ENCODE data around the gene RSPO3.
A peak's percentile ranks its signal among the peaks of the same experiment; 100 is the strongest.

The RSPO3 gene

DNA sequence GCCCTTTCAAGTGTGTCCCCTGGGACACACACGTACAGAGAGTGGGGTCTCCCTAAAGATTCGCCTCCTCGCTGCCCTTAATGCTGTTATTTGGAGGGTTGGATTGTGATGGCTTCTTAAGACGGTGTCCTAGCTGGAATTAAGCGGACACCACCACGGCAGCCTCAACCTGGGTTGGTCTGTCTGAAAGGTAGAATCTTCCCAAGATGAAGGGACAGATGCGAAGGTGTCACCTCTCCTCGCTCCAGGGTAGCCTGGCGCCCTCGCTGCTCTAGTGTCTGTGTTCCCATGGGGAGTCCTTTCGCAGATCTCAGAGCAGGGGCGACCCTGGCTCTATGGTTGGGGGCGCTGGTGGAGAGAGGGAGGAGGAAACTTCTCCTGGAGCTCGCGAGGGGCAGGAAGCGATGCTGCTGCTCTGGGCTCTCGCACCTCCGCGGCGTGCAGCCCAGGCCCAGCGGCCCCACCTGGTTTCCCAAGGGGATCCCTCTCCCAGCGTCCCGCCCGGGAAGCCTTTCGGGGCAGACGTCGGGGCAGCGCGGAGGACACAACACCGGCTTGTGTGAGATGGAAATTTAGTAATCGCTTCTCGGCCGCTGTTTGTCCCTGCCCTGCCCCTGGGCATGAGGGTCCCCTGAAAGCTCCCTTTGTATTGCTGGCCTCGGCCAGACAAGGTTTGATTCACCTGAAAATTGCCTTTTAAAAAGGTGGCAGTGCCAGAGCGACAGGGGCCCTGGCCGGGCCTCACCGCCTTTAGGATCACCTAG is 1.7 kb downstream of the RSPO3 start:
- H3K9me3 ChIP-seq (ENCODE audit: control insufficient read depth, low read length), result no peaks in the 10 kb centered on the region
- H3K4me1 ChIP-seq, result no peaks in the 10 kb centered on the region
- peak overlapping the region; percentile 47 for H3K4me3 ChIP-seq (ENCODE audit: low read depth, low read length)
- no peak overlapping the region for H3K27ac ChIP-seq
- H3K27me3 ChIP-seq (ENCODE audit: control insufficient read depth, insufficient read depth, low read length), result peaks cover 6% of the 10 kb centered on the region
- no peaks in the 10 kb centered on the region for H3K79me2 ChIP-seq
- H3K9ac ChIP-seq, result no peak overlapping the region
- H3K36me3 ChIP-seq (ENCODE audit: control insufficient read depth, insufficient read depth, low read length), result no peaks in the 10 kb centered on the region
- peak overlapping the region; percentile 26 for H2AFZ ChIP-seq
- H3K4me2 ChIP-seq (ENCODE audit: low read length), result peak overlapping the region; percentile 83
- TF ChIP-seq, protein P1, sequence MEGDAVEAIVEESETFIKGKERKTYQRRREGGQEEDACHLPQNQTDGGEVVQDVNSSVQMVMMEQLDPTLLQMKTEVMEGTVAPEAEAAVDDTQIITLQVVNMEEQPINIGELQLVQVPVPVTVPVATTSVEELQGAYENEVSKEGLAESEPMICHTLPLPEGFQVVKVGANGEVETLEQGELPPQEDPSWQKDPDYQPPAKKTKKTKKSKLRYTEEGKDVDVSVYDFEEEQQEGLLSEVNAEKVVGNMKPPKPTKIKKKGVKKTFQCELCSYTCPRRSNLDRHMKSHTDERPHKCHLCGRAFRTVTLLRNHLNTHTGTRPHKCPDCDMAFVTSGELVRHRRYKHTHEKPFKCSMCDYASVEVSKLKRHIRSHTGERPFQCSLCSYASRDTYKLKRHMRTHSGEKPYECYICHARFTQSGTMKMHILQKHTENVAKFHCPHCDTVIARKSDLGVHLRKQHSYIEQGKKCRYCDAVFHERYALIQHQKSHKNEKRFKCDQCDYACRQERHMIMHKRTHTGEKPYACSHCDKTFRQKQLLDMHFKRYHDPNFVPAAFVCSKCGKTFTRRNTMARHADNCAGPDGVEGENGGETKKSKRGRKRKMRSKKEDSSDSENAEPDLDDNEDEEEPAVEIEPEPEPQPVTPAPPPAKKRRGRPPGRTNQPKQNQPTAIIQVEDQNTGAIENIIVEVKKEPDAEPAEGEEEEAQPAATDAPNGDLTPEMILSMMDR (IDR thresholded peaks at IDR 0.05), result no peak

DNA sequence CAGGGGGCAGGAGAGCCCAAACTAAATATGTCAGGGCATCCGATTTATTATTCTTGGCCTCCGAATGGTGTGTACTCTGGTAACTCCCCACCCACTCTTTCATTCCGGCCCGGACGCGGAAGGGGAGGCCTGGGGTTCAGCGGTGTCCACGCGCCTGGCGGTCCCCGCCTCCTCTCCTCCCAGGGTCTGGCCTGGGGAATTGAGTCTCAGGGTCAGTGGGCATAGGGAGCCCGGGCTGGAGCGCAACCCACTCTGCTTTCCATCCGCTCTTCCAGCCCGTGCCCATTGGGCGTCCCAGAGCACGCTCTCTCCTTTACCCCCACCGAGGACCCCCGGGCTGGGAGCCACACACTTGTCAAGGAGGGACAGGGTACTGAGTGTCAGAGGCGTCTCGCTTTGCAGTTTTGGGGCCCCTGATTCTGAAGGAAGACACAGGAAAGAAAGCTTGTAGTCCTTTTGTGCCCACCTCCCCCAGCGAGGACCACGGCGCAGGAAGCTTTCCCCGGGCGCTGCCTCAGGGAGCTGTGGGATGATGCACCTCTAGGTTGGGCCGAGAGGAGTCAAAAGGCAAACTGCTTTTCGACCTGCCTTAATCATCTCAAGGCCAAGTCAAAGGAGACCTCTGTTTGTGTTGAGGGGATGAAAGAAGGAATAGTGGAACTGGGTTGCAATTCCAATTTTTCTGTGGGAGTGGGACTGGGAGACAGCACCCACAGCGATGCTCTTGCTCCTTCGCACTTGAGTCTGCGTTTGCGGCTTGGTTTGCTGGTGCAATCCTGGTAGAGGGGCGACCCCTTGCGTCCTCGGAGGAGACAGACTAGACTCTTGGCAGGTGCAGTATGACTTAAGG is 2.5 kb downstream of the RSPO3 start:
- H3K79me2 ChIP-seq, result no peaks in the 10 kb centered on the region
- TF ChIP-seq, protein P1 (IDR thresholded peaks at IDR 0.05), result peak; percentile 60
- H3K27ac ChIP-seq, result no peak overlapping the region
- peaks cover 6% of the 10 kb centered on the region for H3K27me3 ChIP-seq (ENCODE audit: control insufficient read depth, insufficient read depth, low read length)
- H3K36me3 ChIP-seq (ENCODE audit: control insufficient read depth, insufficient read depth, low read length), result no peaks in the 10 kb centered on the region
- H3K4me3 ChIP-seq (ENCODE audit: low read depth, low read length), result no peak overlapping the region
- H3K4me2 ChIP-seq (ENCODE audit: low read length), result peak overlapping the region; percentile 19
- H3K4me1 ChIP-seq, result no peaks in the 10 kb centered on the region
- H3K9me3 ChIP-seq (ENCODE audit: control insufficient read depth, low read length), result no peaks in the 10 kb centered on the region
- no peak overlapping the region for H3K9ac ChIP-seq
- no peak overlapping the region for H2AFZ ChIP-seq

DNA sequence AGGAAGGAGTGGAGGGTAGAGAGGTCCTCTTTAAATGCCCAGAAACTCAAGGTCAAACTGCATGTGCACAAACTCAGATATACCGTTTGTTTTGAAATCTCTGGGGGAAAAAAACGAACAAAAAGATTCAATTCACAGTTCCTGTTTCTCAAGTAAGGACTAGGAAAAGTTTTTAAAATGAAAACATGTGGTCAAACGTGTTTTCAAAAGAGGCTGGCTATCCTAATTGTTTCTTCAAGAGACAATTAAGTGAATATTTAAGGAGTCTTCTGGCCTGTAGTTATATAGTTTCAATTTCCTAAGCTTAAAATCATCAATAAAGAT is 3.1 kb downstream of the RSPO3 start:
- no peaks in the 10 kb centered on the region for H3K79me2 ChIP-seq
- no peak overlapping the region for H2AFZ ChIP-seq
- TF ChIP-seq, protein P1 (IDR thresholded peaks at IDR 0.05), result no peak
- H3K9ac ChIP-seq, result no peak overlapping the region
- no peaks in the 10 kb centered on the region for H3K9me3 ChIP-seq (ENCODE audit: control insufficient read depth, low read length)
- H3K4me3 ChIP-seq (ENCODE audit: low read depth, low read length), result no peak overlapping the region
- H3K4me1 ChIP-seq, result no peaks in the 10 kb centered on the region
- no peak overlapping the region for H3K4me2 ChIP-seq (ENCODE audit: low read length)
- H3K27ac ChIP-seq, result no peak overlapping the region
- H3K27me3 ChIP-seq (ENCODE audit: control insufficient read depth, insufficient read depth, low read length), result peaks cover 6% of the 10 kb centered on the region
- no peaks in the 10 kb centered on the region for H3K36me3 ChIP-seq (ENCODE audit: control insufficient read depth, insufficient read depth, low read length)

DNA sequence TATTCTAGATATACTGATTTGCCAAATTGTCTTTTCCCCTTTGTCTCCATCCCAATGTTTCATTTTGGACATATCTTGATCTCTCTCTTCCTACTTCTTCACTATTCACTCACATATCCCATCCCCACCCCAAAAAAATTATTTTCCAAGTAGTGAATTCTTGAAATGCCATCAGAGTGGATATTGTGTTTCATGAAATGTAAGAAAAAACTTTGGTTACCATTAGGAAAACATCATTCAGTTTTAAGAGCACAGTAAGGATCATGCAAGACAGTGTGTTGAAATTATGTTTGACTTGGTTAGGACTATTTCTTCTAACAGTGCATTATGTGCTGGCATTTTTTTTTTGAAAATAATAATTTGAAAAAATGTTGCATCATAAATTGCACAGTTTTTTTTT is 5.7 kb downstream of the RSPO3 start:
- no peaks in the 10 kb centered on the region for H3K36me3 ChIP-seq (ENCODE audit: control insufficient read depth, insufficient read depth, low read length)
- peaks cover 6% of the 10 kb centered on the region for H3K27me3 ChIP-seq (ENCODE audit: control insufficient read depth, insufficient read depth, low read length)

More for the DNA sequence above, 5.7 kb downstream of the RSPO3 start:
- Histone ChIP-seq H3K4me1 (no peaks in the 10 kb centered on the region), H3K9ac (no peak overlapping the region), H3K79me2 (no peaks in the 10 kb centered on the region), H3K4me3 (ENCODE audit: low read depth, low read length) (no peak overlapping the region), H3K9me3 (ENCODE audit: control insufficient read depth, low read length) (no peaks in the 10 kb centered on the region), H3K4me2 (ENCODE audit: low read length) (no peak overlapping the region), H2AFZ (no peak overlapping the region), H3K27ac (no peak overlapping the region)
- TF ChIP-seq, protein P1 (IDR thresholded peaks at IDR 0.05), result no peak
